NCI-H82 treated with DMSO at 0.1 percent for 48 hours (cell line): ENCODE measurements around the gene TPI1.
"Not testable (repeated sequence)": the region's sequence is repeated elsewhere in the genome, so short reads cannot be mapped to it uniquely, and the experiment has no call there.

Source experiments
- DNase-seq: peaks from one replicate; lab custom pipeline; 2025; ENCODE audit not compliant: unreplicated experiment; lab: John Stamatoyannopoulos, UW

Gene TPI1

DNA sequence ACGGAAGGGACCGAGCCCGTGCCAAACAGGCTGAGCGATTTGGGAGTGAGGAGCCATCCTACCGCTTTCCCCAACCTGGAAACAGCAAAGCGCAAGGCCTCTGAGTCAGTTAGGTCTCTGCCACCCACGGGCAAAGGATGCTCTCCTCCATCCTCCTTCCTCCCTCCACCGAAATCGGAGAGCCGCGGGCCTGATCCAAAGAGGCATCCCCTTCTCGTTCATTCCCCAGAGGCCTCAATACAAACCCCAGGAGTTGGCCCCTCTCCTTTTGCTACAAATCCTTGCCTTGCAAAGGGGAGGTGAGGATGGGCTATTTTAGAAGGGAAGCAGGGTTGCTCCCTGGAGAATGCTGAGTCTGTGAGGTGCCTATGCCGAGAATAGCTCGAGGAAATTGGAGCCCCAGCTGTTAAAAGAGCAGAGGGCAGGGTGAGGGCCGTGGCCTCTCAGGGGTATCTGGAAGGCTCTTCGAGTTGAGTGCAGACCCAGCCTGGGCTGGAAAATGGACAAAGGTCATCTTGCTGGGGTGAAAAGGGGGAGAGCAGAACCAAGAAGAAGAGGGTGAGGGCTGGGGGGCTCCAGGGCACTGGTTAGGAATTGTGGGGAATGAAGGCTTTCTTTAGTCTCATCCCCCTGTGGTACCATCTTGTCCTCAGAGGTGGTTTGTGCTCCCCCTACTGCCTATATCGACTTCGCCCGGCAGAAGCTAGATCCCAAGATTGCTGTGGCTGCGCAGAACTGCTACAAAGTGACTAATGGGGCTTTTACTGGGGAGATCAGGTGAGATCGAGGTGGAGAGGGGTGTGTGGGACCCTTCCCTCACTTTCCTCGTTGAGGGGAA is 1.1 kb downstream of the TPI1 start:
- DNase-seq = no peak

DNA sequence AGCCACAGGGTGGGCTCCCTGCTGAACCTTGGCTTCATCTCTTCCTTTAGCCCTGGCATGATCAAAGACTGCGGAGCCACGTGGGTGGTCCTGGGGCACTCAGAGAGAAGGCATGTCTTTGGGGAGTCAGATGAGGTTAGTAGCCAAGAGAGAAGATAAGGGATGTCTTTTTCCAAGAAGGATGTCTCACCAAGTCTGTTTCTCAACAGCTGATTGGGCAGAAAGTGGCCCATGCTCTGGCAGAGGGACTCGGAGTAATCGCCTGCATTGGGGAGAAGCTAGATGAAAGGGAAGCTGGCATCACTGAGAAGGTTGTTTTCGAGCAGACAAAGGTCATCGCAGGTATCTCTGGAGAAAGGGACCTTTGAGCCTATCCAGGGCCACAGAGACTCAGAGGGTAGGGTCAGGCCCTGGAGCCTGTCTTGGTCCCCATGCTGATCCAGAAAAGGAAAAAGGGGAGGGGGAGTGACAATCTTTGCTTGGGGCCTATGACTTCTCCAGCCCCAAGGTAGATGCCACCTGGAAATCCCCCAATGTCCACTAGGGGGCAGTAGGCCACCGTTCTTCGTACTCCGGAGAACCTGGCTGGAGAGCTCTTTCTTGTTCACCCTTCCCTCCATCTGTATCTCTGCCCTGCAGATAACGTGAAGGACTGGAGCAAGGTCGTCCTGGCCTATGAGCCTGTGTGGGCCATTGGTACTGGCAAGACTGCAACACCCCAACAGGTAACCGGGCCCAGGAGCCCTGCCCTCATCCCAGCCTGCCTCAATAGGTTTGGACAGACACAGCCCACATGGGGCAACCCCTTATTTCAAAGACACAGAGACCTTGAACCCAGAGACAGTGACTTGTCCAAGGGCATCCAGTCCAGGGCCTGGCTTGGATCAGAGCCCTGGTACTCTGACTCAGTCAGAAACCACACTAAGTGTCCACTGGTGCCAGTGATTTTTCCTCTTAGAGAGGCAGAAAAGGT is 2.0 kb downstream of the TPI1 start:
- peak; percentile 66 for DNase-seq

DNA sequence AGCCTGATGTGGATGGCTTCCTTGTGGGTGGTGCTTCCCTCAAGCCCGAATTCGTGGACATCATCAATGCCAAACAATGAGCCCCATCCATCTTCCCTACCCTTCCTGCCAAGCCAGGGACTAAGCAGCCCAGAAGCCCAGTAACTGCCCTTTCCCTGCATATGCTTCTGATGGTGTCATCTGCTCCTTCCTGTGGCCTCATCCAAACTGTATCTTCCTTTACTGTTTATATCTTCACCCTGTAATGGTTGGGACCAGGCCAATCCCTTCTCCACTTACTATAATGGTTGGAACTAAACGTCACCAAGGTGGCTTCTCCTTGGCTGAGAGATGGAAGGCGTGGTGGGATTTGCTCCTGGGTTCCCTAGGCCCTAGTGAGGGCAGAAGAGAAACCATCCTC is 3.0 kb downstream of the TPI1 start:
- DNase-seq = not testable (repeated sequence)

DNA sequence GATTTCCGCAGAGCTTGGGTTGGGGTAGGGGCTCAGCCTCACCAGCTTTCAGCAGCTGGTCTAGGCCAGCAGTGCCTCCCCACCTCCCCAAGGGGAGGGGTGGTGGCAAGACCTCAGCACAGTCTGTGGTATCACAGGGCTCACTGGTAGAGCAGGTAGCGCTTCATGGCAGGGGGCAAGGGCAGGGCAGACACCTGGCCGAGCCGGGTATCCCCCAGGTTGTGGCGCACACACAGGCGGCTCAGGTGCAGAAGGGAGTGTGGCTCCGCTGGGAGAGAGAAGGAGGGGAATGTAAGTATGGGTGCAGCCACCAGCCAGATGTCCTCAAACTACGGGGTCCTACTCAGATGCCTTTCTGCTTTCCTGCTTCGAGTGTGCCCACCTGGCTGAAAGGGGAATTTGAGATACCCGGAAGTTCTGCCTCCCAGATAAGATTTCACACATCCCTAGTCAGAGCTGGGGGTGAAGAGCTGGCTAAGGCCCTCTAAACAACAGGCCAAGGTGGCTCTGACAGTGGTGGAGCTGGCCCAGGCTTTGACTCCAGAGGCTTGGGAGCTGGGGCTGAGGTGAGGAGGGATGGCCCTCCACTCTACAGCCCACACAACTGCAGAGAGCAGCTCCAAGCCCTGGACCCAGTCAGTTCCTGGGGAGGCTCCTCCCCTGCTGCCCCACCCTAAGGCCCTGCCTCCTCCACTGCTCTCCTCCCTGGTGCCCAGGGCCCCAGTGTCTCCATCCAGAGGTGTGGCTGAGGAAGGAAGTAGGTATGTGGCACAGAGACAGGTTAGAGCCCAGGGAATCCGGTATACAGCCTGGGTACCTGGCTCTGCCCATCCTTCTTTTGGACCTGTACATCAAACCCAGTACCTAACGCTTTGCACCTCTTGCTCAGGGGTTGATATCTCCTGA is 4.0 kb downstream of the TPI1 start:
- no peak for DNase-seq

DNA sequence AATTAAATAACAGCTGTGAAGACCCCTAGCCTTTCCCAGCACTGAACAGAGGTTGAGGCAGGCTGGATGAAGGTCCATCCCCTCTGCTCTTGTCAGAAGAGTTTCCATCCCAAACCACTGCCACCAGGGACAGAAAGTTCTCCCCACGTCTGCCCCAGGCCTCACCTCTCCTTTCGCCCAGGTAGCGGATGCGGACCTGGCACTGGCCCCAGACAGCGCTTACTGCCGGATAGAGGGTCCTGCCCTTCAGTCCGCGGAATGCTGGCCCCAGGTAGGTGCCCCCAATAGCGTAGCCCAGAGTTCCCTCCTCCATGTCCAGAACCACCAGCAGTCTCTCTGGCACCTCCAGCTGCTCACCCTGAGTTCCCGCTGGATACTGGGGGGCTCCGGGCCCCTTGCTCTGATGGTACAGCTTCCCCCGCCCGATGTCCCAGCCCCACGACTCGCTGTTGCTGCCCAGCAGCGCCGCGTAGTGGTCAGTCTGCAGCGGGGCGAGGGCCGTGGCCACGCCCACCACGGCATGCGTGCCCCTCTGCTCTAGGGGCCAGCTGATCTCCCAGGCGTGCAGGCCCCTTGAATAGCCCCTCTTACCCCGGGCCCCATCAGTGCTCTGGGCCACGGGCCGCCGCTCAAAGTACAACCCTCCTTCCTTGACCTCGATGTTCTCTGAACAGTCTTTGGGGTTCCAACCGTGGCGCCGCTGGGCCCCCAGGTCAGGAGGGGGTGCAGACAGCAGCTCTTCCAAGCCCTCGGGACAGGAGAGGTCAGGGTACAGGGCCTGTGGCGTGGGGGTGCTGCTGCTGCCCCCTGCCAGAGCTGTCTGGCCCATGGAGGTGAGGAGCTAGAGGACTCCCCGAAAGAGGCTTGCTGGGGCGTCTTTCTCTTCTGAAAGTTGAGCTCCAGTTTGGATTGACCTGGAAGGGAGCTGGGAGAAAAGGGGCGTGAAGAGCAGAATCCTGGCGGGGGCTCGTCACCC is 5.0 kb downstream of the TPI1 start:
- DNase-seq = peak; percentile 52

DNA sequence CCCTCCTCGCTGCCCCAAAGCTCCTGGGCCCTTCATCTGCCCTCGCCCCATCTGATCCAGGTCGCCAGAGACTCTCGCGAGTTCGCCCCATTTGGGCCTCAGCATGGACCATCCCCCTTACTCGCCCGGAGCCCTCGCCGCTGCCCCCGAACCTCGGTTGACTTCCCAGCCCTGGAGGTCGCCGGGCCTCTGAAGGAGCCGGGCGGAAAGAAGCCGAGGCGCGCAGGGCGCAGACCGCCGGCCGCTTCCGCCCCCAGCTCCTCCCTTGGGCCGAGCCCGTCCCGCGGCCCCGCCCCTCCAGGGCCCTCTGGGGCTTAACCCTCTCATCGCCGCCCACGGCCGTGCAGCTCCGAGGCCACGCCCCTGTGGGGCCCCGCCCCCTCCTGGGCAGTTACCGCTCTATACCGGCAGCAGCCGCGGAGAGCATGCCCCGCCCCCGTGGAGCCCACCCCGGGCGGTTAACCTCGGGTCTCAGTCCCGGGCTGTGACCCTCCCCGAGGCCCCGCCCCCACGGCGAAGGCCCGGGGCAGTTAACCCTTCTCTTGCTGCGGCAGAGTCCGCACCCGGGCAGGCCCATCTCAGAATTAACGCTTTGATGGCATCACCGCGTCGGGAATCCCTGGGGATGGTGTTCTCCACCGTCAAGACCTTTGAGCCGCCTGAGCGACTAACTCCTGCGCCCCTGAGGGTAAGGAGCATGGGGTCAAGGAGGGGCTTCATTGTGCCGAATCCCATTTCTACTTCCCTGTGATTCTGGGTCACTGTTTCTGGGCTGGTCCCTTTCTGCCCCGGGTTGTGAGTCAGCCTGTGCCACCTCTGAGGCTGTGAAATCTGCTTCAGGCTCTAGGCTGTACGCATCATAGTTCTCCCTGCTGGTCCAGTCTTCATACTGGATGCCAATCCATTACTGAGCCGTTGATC is 6.0 kb downstream of the TPI1 start, which contains the start of gene SPSB2:
Gene SPSB2 (minus strand): TSS at position 210 of the 921 bp plus-strand sequence. CDS start 402 bp downstream, outside the sequence.
- peak; percentile 90 for DNase-seq

DNA sequence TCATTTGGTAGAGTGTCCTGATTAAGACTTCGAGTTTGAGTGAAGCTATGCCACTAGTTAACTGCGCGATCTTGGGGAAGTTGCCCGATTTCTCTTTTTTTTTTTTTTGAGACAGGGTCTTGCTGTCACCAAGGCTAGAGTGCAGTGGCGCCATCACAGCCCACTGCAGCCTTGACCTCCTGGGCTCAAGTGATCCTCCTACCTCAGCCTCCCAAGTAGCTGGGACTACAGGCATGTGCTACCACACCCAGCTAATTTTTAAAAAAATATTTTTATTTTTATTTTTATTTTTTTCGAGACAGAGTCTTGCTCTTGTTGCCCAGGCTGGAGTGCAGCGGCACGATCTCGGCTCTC is 6.7 kb downstream of the TPI1 start:
- not testable (repeated sequence) for DNase-seq

DNA sequence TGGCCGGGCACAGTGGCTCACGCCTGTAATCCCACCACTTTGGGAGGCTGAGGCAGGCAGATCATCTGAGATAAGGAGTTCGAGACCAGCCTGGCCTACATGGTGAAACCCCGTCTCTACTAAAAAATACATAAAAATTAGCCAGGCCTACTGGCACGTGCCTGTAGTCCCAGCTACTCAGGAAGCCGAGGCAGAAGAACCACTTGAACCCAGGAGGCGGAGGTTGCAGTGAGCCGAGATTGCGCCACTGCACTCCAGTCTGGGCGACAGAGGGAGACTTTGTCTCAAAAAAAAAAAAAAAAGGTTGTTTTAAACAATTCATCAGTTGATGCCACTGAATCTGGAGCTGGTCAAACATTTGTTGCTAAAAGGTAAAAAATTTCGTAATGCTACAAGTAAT is 12.5 kb downstream of the TPI1 start:
- DNase-seq = not testable (repeated sequence)

DNA sequence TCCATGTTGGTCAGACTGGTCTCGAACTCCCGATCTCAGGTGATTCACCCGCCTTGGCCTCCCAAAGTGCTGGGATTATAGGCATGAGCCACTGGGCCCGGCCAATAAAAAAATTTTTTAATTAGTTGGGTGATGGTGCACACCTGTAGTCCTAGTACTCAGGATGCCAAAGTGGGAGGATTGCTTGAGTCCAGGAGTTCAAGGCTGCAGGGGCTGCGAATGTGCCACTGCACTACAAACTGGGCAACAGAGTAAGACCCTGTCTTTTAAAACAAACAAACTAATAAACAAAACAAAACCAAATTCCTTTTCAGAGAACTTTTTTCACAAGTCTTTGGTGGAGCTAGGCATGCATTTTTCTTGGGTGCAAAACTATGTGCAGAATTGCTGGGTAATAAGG is 15.9 kb downstream of the TPI1 start:
- no peak for DNase-seq

DNA sequence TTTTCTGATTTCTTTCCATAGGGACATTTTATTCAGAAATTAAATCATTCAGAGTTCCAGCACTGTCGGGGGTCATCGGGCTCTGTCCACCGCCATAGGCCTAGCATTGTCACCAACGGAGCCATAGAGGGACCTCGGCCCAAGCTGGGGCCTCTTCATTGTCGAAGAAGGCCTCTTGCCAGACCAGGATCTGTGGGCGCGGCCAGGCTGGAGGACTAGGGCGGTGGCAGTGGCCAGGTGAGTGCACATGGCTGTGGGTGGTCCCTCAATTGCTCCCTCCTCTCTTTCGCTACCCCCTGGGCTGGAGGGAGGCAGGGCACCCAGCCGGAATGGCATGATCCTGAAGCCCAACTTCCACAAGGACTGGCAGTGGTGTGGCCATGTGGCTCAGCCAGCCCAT is 16.4 kb downstream of the TPI1 start:
- DNase-seq = no peak

DNA sequence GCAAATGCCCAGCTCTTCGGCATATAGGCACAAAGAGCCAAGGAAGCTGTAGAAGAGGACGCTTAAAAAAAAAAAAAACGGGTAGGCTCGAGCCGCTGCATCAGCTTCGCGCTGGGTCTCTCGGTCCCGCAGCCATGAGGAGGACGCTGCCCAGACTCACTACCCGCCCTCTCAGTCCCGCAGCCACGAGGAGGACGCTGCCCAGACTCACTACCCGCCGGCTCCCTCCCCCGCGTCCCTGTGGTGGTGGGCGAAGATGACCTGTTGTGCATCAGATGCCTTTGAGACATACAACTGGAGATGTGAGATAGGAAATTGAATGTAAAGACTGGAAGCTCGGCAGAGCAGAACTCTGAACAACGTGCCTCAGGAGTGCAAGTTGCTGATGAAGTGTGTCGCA is 17.2 kb downstream of the TPI1 start:
- no peak for DNase-seq

DNA sequence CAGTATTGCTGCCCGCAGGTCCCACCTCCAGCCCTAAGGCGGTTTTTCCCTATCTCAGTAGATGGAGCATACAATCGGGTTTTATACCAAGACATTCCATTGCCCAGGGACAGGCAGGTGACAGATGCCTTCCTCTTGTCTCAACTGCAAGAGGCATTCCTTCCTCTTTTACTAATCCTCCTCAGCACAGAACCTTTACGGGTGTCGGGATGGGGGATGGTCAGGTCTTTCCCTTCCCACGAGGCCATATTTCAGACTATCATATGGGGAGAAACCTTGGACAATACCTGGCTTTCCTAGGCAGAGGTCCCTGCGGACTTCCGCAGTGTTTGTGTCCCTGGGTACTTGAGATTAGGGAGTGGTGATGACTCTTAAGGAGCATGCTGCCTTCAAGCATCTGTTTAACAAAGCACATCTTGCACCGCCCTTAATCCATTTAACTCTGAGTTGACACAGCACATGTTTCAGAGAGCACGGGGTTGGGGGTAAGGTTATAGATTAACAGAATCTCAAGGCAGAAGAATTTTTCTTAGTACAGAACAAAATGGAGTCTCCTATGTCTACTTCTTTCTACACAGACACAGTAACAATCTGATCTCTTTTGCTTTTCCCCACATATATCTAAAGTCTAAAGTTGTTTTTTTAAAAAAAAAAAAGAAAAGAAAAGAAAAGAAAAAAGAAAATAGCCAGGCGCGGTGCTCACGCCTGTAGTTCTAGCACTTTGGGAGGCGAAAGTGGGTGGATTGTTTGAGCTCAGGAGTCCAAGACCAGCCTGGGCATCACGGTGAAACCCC is 19.1 kb downstream of the TPI1 start:
- DNase-seq = not testable (repeated sequence)

DNA sequence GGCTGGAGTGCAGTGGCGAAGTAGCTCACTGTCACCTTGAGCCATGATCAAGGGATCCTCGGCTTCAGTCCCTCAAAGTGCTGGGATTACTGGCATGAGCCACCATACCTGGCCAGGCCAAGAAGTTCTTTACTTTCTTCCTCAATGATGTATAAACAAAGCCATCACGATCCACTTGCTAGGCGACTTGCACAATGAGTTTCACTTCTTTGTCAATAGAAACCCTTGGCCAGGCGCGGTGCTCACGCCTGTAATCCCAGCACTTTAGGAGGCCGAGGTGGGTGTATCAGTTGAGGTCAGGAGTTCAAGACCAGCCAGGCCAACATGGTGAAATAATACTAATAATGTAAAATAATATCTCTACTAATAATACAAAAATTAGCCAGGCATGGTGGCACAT is 20.1 kb downstream of the TPI1 start:
- no peak for DNase-seq

DNA sequence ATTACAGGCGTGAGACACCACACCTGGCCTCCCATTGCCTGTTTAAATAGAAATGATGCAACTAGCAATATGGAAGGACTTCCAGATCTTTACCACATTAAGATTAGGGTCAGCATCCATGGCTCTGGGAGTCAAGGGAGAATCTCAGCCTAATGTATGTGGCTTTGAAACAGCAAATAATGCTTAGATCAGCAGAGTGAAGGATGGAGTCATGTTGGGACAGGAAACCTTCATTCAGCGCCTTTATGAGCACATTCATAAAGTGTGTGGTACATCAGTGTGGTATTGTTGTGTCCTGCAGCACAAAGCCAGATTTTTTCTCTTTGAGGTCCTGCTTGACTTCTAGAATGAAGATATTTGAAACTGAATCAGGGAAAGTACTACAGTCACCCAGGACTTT is 21.0 kb downstream of the TPI1 start:
- DNase-seq = no peak

DNA sequence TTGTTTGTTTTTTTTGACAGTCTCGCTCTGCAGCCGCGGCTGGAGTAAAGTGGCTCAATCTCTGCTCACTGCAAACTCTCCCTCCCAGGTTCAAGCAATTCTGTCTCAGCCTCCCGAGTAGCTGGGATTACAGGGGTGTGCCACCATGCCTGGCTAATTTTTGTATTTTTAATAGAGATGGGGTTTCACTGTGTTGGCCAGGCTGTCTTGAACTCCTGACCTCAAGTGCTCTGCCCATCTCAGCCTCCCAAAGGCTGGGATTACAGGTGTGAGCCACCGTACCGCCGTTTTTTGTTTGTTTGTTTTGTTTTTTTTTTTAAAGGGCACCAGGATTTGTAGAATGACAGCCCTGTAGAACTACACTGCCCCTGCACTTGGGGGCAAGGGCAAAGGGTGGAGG is 21.5 kb downstream of the TPI1 start:
- DNase-seq = not testable (repeated sequence)

DNA sequence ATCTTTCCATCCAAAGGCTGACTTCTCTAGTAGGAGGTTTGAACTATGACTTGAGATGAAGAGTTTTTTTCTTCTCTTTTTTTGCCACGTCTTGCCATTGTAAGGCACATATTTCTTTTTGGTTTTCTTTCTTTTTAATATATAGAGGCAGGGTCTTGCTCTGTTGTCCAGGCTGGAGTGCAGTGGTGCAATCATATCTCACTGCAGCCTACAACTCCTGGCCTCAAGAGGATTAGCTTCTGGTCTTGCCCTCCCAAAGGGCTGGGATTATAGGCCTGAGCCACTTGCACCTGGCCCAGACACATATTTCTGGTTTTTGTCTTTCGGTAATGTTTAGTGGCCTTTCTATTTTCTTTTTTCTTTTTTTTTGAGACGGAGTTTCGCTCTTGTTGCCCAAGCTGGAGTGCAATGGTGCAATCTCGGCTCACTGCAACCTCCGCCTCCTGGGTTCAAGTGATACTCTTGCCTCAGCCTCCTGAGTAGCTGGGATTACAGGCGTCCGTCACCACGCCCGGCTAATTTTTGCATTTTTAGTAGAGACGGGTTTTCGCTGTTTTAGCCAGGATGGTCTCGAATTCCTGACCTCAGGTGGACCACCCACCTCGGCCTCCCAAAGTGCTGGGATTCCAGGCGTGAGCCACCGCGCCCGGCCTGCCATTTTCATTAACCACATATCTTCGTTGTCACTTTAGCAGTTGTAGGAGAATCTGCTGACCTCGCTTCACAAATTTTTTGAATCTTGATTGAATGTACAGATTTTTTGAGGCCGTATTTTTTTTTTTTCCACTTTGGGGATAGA is 22.6 kb downstream of the TPI1 start:
- DNase-seq = not testable (repeated sequence)
